Omental fat pad (tissue), 4 donors: ENCODE measurements around the gene KPNB1. TPM values are rescaled to one million over a fixed set of nuclear protein-coding genes. Genes with fewer than 3 reads are reported as not detected.

Experiments
- ATAC-seq: fragments of 150-250 bp; one replicate; pipeline ENCODE4 v1.9.1; 2016; ENCODE audit warnings: mild to moderate bottlenecking, moderate library complexity; ENCODE audit not compliant: low FRiP score
- DNase-seq: peaks from one replicate; pipeline ENCODE4 v3.0.0-alpha.2; 2019; ENCODE audit warnings: low spot score
- total RNA-seq, 4 donors: library from RNA; depleted of rRNA; stranded (reverse); fragments of >200 nt; gene quantifications; one replicate each; pipeline ENCODE4 v1.1.0, GENCODE V29; 2016
- TF ChIP-seq, protein P1 (sequence below), 3 donors: fragments of 450-650 bp; IDR thresholded peaks; one replicate each; pipeline ENCODE4 v1.5.1; 2016 to 2017; ENCODE audit warnings: antibody characterized with exemption in 3 of 3, mild to moderate bottlenecking in 3 of 3, moderate library complexity in 2 of 3

The KPNB1 gene
- total RNA-seq, 4 donors from 2014 or later = 193 to 335 (median 207) TPM

GRCh38 chr17:47728214-47728877 lies 78.6 kb downstream of the KPNB1 start:
- no peak for DNase-seq
- TF ChIP-seq, protein P1, sequence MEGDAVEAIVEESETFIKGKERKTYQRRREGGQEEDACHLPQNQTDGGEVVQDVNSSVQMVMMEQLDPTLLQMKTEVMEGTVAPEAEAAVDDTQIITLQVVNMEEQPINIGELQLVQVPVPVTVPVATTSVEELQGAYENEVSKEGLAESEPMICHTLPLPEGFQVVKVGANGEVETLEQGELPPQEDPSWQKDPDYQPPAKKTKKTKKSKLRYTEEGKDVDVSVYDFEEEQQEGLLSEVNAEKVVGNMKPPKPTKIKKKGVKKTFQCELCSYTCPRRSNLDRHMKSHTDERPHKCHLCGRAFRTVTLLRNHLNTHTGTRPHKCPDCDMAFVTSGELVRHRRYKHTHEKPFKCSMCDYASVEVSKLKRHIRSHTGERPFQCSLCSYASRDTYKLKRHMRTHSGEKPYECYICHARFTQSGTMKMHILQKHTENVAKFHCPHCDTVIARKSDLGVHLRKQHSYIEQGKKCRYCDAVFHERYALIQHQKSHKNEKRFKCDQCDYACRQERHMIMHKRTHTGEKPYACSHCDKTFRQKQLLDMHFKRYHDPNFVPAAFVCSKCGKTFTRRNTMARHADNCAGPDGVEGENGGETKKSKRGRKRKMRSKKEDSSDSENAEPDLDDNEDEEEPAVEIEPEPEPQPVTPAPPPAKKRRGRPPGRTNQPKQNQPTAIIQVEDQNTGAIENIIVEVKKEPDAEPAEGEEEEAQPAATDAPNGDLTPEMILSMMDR (IDR thresholded peaks at IDR 0.05) = no peak
- no peak for ATAC-seq

- no peak for DNase-seq
- no peak for ATAC-seq
These were observed 79.8 kb downstream of the KPNB1 start for GRCh38 chr17:47729476-47729875.

DNA sequence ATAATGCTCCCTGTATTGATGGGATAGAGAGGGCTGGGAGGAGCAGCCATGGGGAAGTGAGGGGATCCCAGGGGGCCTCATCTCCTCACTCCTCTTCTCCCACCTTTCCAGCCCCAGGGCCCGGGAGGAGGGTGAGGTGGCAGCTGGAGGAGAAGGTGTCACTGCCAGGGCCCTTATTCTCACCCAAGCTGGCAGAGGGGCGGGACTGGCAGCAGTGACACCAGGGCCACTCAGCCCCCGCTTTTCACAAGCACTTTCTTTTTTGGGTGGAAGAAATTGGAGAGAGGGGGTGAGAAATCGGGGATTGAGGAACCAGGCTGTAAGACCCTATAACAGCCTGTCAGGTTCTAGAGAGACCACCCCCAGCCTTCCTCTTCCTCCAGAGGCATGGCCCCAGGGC lies 81.0 kb downstream of the KPNB1 start:
- TF ChIP-seq, protein P1 (IDR thresholded peaks at IDR 0.05) = no peak
- DNase-seq (no peak), ATAC-seq (no peak)

More at GRCh38 chr17:47729476-47729875, 79.8 kb downstream of the KPNB1 start:
- TF ChIP-seq, protein P1 (IDR thresholded peaks at IDR 0.05) = no peak

- TF ChIP-seq, protein P1 (IDR thresholded peaks at IDR 0.05) = no peak
- no peak for ATAC-seq
- no peak for DNase-seq
These were observed 81.7 kb downstream of the KPNB1 start for GRCh38 chr17:47731396-47731795.

- ATAC-seq = no peak
- no peak for DNase-seq
- TF ChIP-seq, protein P1 (IDR thresholded peaks at IDR 0.05) = no peak
These were observed 82.8 kb downstream of the KPNB1 start for GRCh38 chr17:47732399-47733046.

DNA sequence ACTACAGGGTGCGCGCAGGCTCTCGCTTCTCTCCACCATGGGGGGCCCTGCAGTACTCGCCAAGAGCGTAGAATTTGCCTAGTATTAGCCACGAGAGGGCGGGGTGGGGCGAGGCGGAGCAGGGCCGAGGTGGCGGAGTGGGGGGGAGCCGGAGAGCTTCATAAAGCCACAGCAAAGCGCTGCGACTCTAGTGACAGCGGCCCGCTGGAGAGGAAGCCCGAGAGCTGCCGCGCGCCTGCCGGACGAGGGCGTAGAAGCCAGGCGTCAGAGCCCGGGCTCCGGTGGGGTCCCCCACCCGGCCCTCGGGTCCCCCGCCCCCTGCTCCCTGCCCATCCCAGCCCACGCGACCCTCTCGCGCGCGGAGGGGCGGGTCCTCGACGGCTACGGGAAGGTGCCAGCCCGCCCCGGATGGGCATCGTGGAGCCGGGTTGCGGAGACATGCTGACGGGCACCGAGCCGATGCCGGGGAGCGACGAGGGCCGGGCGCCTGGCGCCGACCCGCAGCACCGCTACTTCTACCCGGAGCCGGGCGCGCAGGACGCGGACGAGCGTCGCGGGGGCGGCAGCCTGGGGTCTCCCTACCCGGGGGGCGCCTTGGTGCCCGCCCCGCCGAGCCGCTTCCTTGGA lies 83.4 kb downstream of the KPNB1 start, which contains the start of gene TBX21:
Gene TBX21 (plus strand): TSS at position 190 of the 627 bp plus-strand sequence. CDS start 219 bp downstream, at position 409.
- DNase-seq = no peak

More for the DNA sequence above, 83.4 kb downstream of the KPNB1 start, which contains the start of gene TBX21:
- ATAC-seq = peak; percentile 31
- TF ChIP-seq, protein P1 (IDR thresholded peaks at IDR 0.05) = no peak
